HepG2 (cell line): ENCODE results near the gene PPP1R9A. TPM values are rescaled to one million over a fixed set of nuclear protein-coding genes. Genes with fewer than 3 reads are reported as not detected.

Experiments
- BCL6 ChIP-seq: IDR thresholded peaks from 2 replicates; pipeline ENCODE4 v1.6.1; 2016; ENCODE audit warnings: missing genetic modification reagents, missing compliant biosample characterization
- DNMT1 ChIP-seq: sonication (generic); formaldehyde crosslinking; IDR thresholded peaks from 2 replicates; pipeline ENCODE4 v1.5.1; 2020; ENCODE audit warnings: mild to moderate bottlenecking, missing genetic modification reagents
- GATAD1 ChIP-seq: IDR thresholded peaks from 2 replicates; pipeline ENCODE4 v1.6.1; 2016; ENCODE audit warnings: missing genetic modification reagents, missing compliant biosample characterization
- HMG20A ChIP-seq: IDR thresholded peaks from 2 replicates; pipeline ENCODE4 v1.6.1; 2016; ENCODE audit warnings: borderline replicate concordance
- HOXD1 ChIP-seq: sonication (generic); formaldehyde crosslinking; IDR thresholded peaks from 2 replicates; pipeline ENCODE4 v1.5.0; 2020; ENCODE audit warnings: missing genetic modification reagents
- ISL2 ChIP-seq: sonication (generic); formaldehyde crosslinking; IDR thresholded peaks from 2 replicates; pipeline ENCODE4 v1.5.0; 2020; ENCODE audit warnings: missing genetic modification reagents
- MIXL1 ChIP-seq: IDR thresholded peaks from 2 replicates; pipeline ENCODE4 v1.6.1; 2016
- NFKB2 ChIP-seq: sonication (generic); formaldehyde crosslinking; IDR thresholded peaks from 2 replicates; pipeline ENCODE4 v1.4.0; 2020; ENCODE audit warnings: missing genetic modification reagents, borderline replicate concordance
- NR2C2 ChIP-seq: sonication (generic); formaldehyde crosslinking; IDR thresholded peaks from 2 replicates; pipeline ENCODE4 v1.4.0; 2020; ENCODE audit warnings: missing genetic modification reagents, mild to moderate bottlenecking, moderate library complexity, borderline replicate concordance
- REL ChIP-seq: sonication (generic); formaldehyde crosslinking; conservative IDR thresholded peaks from 2 replicates; pipeline ENCODE4 v1.8.0; 2022; ENCODE audit warnings: mild to moderate bottlenecking, missing genetic modification reagents, moderate library complexity
- RXRB ChIP-seq: IDR thresholded peaks from 2 replicates; pipeline ENCODE4 v1.6.1; 2016; ENCODE audit warnings: borderline replicate concordance, missing genetic modification reagents, missing compliant biosample characterization
- SAP130 ChIP-seq: IDR thresholded peaks from 2 replicates; pipeline ENCODE4 v1.6.1; 2016; ENCODE audit warnings: low read depth
- XBP1 ChIP-seq: sonication (generic); formaldehyde crosslinking; IDR thresholded peaks from 2 replicates; pipeline ENCODE4 v1.5.0; 2020; ENCODE audit warnings: missing genetic modification reagents
- ZNF234 ChIP-seq: sonication (generic); formaldehyde crosslinking; conservative IDR thresholded peaks from 2 replicates; pipeline ENCODE4 v1.5.1; 2020; ENCODE audit warnings: mild to moderate bottlenecking, missing genetic modification reagents
- ZNF33B ChIP-seq: sonication (generic); formaldehyde crosslinking; IDR thresholded peaks from 2 replicates; pipeline ENCODE4 v1.5.1; 2020; ENCODE audit warnings: mild to moderate bottlenecking, missing genetic modification reagents
- ZNF558 ChIP-seq: sonication (generic); formaldehyde crosslinking; IDR thresholded peaks from 2 replicates; pipeline ENCODE4 v1.9.0; 2022; ENCODE audit warnings: mild to moderate bottlenecking, missing genetic modification reagents, borderline replicate concordance
- ZNF605 ChIP-seq: sonication (generic); formaldehyde crosslinking; IDR thresholded peaks from 2 replicates; pipeline ENCODE4 v1.8.0; 2022; ENCODE audit warnings: mild to moderate bottlenecking, missing genetic modification reagents
- ZNF782 ChIP-seq: sonication (generic); formaldehyde crosslinking; IDR thresholded peaks from 2 replicates; pipeline ENCODE4 v1.4.0; 2020; ENCODE audit warnings: missing genetic modification reagents, mild to moderate bottlenecking, borderline replicate concordance
- polyA plus RNA-seq, 8 experiments: library from polyadenylated mRNA; depleted of rRNA in 3 of 8; stranded (reverse) in 7 of 8; unstranded in 1 of 8; fragments of >200 nt; fragmentation: Illumina TruSeq in 4 of 8; extraction: Trizol in 4 of 8; gene quantifications; 2 replicates each; pipeline versions ENCODE4 v1.2.1 to v1.2.3, GENCODE V29; 2011 to 2016; ENCODE audit warnings: low read depth in 4 of 8, missing spikeins in 1 of 8, mixed read lengths in 1 of 8; ENCODE audit not compliant: insufficient read depth in 1 of 8
- total RNA-seq, 5 experiments: library from RNA; depleted of rRNA; stranded (reverse); fragments of >200 nt; fragmentation: Illumina TruSeq; extraction: Trizol; gene quantifications; 2 replicates each; pipeline ENCODE4 v1.2.3, GENCODE V29; 2016; ENCODE audit warnings: low read depth in 1 of 5
- TF ChIP-seq, protein P1 (sequence below), 2 experiments: sonication (generic) in 1 of 2; formaldehyde crosslinking in 1 of 2; IDR thresholded peaks; 2 replicates each; pipeline versions ENCODE4 v1.4.0 to v1.6.1; 2016 to 2020; ENCODE audit warnings: borderline replicate concordance in 1 of 2, low read depth in 1 of 2, mild to moderate bottlenecking in 1 of 2, missing genetic modification reagents in 1 of 2
- TF ChIP-seq, protein P2 (sequence below): sonication (generic); formaldehyde crosslinking; conservative IDR thresholded peaks from 2 replicates; pipeline ENCODE4 v1.4.0; 2020; ENCODE audit warnings: mild to moderate bottlenecking, missing genetic modification reagents, moderate library complexity
- TF ChIP-seq, protein P3 (sequence below): sonication (generic); formaldehyde crosslinking; IDR thresholded peaks from 2 replicates; pipeline ENCODE4 v1.4.0; 2020; ENCODE audit warnings: mild to moderate bottlenecking, missing genetic modification reagents
- TF ChIP-seq, protein P4 (sequence below): sonication (generic); formaldehyde crosslinking; IDR thresholded peaks from 2 replicates; pipeline ENCODE4 v1.4.0; 2020; ENCODE audit warnings: missing genetic modification reagents

Gene PPP1R9A
- total and polyA plus RNA-seq, 2 of the 13 experiments (the other 11 are each of a cell fraction or from before 2014, with no cell fraction given) = 11.4 to 31.9 TPM

DNA sequence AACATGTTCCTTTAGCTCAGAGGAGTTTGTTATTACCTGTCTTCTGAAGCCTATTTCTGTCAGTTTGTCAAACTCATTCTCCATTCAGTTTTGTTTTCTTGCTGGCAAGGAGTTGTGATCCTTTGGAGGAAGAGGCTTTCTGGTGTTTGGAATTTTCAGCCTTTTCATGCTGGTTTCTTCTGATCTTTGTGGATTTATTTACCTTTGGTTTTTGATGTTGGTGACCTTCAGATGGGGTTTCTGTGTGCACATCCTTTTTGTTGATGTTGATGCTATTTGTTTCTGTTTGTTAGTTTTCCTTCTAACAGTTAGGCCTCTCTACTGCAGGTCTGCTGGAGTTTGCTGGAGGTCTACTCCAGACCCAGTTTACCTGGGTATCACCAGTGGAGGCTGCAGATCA, 118.6 kb downstream of the PPP1R9A start (continued):
- TF ChIP-seq, protein P1, sequence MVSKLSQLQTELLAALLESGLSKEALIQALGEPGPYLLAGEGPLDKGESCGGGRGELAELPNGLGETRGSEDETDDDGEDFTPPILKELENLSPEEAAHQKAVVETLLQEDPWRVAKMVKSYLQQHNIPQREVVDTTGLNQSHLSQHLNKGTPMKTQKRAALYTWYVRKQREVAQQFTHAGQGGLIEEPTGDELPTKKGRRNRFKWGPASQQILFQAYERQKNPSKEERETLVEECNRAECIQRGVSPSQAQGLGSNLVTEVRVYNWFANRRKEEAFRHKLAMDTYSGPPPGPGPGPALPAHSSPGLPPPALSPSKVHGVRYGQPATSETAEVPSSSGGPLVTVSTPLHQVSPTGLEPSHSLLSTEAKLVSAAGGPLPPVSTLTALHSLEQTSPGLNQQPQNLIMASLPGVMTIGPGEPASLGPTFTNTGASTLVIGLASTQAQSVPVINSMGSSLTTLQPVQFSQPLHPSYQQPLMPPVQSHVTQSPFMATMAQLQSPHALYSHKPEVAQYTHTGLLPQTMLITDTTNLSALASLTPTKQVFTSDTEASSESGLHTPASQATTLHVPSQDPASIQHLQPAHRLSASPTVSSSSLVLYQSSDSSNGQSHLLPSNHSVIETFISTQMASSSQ (IDR thresholded peaks at IDR 0.05; ENCODE audit: low read depth) = no peak
- TF ChIP-seq, protein P1 (CRISPR knock-in tag; IDR thresholded peaks at IDR 0.05; ENCODE audit: borderline replicate concordance) = peak; percentile 26; the same call in 1 of the 2 replicates
- TF ChIP-seq NR2C2 (no peak), HOXD1 (CRISPR knock-in tag) (no peak), REL (CRISPR knock-in tag) (no peak), MIXL1 (CRISPR knock-in tag) (0 out of 2 replicates have a peak, but pooled peaks have one; percentile 29), XBP1 (CRISPR knock-in tag) (no peak), ZNF558 (CRISPR knock-in tag) (no peak), GATAD1 (CRISPR knock-in tag) (no peak), HMG20A (CRISPR knock-in tag) (peak; percentile 70; the same call in 1 of the 2 replicates), DNMT1 (CRISPR knock-in tag) (no peak), ZNF782 (no peak), RXRB (CRISPR knock-in tag) (no peak; the same call in 1 of the 2 replicates), ZNF33B (CRISPR knock-in tag) (no peak), ISL2 (CRISPR knock-in tag) (peak; percentile 82), ZNF605 (CRISPR knock-in tag) (no peak), SAP130 (CRISPR knock-in tag) (peak; percentile 26; the same call in 1 of the 2 replicates), NFKB2 (CRISPR knock-in tag) (no peak), BCL6 (peak; percentile 37; the same call in 1 of the 2 replicates), ZNF234 (no peak)
- TF ChIP-seq, protein P2, sequence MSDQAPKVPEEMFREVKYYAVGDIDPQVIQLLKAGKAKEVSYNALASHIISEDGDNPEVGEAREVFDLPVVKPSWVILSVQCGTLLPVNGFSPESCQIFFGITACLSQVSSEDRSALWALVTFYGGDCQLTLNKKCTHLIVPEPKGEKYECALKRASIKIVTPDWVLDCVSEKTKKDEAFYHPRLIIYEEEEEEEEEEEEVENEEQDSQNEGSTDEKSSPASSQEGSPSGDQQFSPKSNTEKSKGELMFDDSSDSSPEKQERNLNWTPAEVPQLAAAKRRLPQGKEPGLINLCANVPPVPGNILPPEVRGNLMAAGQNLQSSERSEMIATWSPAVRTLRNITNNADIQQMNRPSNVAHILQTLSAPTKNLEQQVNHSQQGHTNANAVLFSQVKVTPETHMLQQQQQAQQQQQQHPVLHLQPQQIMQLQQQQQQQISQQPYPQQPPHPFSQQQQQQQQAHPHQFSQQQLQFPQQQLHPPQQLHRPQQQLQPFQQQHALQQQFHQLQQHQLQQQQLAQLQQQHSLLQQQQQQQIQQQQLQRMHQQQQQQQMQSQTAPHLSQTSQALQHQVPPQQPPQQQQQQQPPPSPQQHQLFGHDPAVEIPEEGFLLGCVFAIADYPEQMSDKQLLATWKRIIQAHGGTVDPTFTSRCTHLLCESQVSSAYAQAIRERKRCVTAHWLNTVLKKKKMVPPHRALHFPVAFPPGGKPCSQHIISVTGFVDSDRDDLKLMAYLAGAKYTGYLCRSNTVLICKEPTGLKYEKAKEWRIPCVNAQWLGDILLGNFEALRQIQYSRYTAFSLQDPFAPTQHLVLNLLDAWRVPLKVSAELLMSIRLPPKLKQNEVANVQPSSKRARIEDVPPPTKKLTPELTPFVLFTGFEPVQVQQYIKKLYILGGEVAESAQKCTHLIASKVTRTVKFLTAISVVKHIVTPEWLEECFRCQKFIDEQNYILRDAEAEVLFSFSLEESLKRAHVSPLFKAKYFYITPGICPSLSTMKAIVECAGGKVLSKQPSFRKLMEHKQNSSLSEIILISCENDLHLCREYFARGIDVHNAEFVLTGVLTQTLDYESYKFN (CRISPR knock-in tag) = peak; percentile 65
- TF ChIP-seq, protein P3, sequence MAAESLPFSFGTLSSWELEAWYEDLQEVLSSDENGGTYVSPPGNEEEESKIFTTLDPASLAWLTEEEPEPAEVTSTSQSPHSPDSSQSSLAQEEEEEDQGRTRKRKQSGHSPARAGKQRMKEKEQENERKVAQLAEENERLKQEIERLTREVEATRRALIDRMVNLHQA (CRISPR knock-in tag) = no peak
- TF ChIP-seq, protein P4, sequence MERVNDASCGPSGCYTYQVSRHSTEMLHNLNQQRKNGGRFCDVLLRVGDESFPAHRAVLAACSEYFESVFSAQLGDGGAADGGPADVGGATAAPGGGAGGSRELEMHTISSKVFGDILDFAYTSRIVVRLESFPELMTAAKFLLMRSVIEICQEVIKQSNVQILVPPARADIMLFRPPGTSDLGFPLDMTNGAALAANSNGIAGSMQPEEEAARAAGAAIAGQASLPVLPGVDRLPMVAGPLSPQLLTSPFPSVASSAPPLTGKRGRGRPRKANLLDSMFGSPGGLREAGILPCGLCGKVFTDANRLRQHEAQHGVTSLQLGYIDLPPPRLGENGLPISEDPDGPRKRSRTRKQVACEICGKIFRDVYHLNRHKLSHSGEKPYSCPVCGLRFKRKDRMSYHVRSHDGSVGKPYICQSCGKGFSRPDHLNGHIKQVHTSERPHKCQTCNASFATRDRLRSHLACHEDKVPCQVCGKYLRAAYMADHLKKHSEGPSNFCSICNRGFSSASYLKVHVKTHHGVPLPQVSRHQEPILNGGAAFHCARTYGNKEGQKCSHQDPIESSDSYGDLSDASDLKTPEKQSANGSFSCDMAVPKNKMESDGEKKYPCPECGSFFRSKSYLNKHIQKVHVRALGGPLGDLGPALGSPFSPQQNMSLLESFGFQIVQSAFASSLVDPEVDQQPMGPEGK (CRISPR knock-in tag) = no peak
